KMS-11 (cell line): Measurements from ENCODE around the gene NOPCHAP1.

ENCODE experiments used
- H2AFZ ChIP-seq: fragments of 200-600 bp; sonication (generic); 2 replicates; pipeline ENCODE4 v1.6.1; 2016; ENCODE audit warnings: antibody characterized with exemption, mixed run types, low read depth
- H3K27ac ChIP-seq: fragments of 200-600 bp; sonication (generic); 2 replicates; pipeline ENCODE4 v1.6.1; 2016; ENCODE audit warnings: mild to moderate bottlenecking, mixed run types
- H3K27me3 ChIP-seq: fragments of 200-600 bp; sonication (generic); 2 replicates; pipeline ENCODE4 v1.6.1; 2017; ENCODE audit warnings: mild to moderate bottlenecking, low read depth, mixed run types, moderate library complexity; ENCODE audit not compliant: insufficient read depth
- H3K36me3 ChIP-seq: fragments of 200-600 bp; sonication (generic); 2 replicates; pipeline ENCODE4 v1.6.1; 2017; ENCODE audit warnings: mild to moderate bottlenecking, mixed run types; ENCODE audit not compliant: insufficient read depth
- H3K4me1 ChIP-seq: fragments of 200-600 bp; sonication (generic); 2 replicates; pipeline ENCODE4 v1.6.1; 2016; ENCODE audit warnings: mild to moderate bottlenecking, low read depth, mixed run types; ENCODE audit not compliant: poor library complexity, severe bottlenecking
- H3K4me2 ChIP-seq: fragments of 200-600 bp; sonication (generic); 2 replicates; pipeline ENCODE4 v1.7.0; 2016; ENCODE audit warnings: mild to moderate bottlenecking, mixed run types
- H3K4me3 ChIP-seq: fragments of 200-600 bp; sonication (generic); IDR thresholded peaks from 2 replicates; pipeline ENCODE4 v1.6.1; 2017; ENCODE audit warnings: low read depth, low read length, mixed read lengths; ENCODE audit not compliant: insufficient read depth
- H3K79me2 ChIP-seq: fragments of 200-600 bp; sonication (generic); 2 replicates; pipeline ENCODE4 v1.6.1; 2016; ENCODE audit warnings: low read depth, mixed run types; ENCODE audit not compliant: insufficient read depth
- H3K9ac ChIP-seq: fragments of 200-600 bp; sonication (generic); 2 replicates; pipeline ENCODE4 v1.6.1; 2016; ENCODE audit warnings: mild to moderate bottlenecking, mixed run types
- H4K20me1 ChIP-seq: fragments of 200-600 bp; sonication (generic); 2 replicates; pipeline ENCODE4 v1.6.1; 2016; ENCODE audit warnings: mild to moderate bottlenecking, mixed run types; ENCODE audit not compliant: insufficient read depth
- CTCF ChIP-seq: fragments of 200-600 bp; sonication (generic); conservative IDR thresholded peaks from 2 replicates; pipeline ENCODE4 v1.6.1; 2017; ENCODE audit warnings: low read depth, mild to moderate bottlenecking, antibody characterized with exemption, low read length, moderate library complexity, mixed read lengths

Gene NOPCHAP1

GRCh38 chr12:104960464-104960863 lies 25.7 kb upstream of the NOPCHAP1 start:
- H2AFZ ChIP-seq, result no peak overlapping the region
- no peaks in the 10 kb centered on the region for H3K36me3 ChIP-seq
- TF ChIP-seq CTCF, result no peak
- H3K4me2 ChIP-seq, result no peak overlapping the region; the same call in 1 of the 2 replicates
- H3K79me2 ChIP-seq, result no peaks in the 10 kb centered on the region
- peaks cover 21% of the 10 kb centered on the region for H3K4me1 ChIP-seq
- H3K4me3 ChIP-seq, result no peak overlapping the region
- H3K27ac ChIP-seq, result no peak overlapping the region
- no peak overlapping the region for H3K9ac ChIP-seq
- H4K20me1 ChIP-seq, result no peaks in the 10 kb centered on the region
- H3K27me3 ChIP-seq, result no peaks in the 10 kb centered on the region

GRCh38 chr12:104963757-104964156 lies 22.4 kb upstream of the NOPCHAP1 start:
- TF ChIP-seq CTCF, result no peak
- H4K20me1 ChIP-seq, result no peaks in the 10 kb centered on the region
- H3K9ac ChIP-seq, result no peak overlapping the region
- H3K4me2 ChIP-seq, result no peak overlapping the region
- H3K36me3 ChIP-seq, result no peaks in the 10 kb centered on the region
- no peak overlapping the region for H3K27ac ChIP-seq
- no peak overlapping the region for H2AFZ ChIP-seq
- no peaks in the 10 kb centered on the region for H3K79me2 ChIP-seq
- peaks cover 11% of the 10 kb centered on the region for H3K4me1 ChIP-seq
- H3K27me3 ChIP-seq, result no peaks in the 10 kb centered on the region
- H3K4me3 ChIP-seq, result no peak overlapping the region

GRCh38 chr12:104964167-104964855 lies 21.8 kb upstream of the NOPCHAP1 start:
- no peaks in the 10 kb centered on the region for H3K36me3 ChIP-seq
- H3K79me2 ChIP-seq, result no peaks in the 10 kb centered on the region
- no peak overlapping the region for H3K4me2 ChIP-seq
- no peak overlapping the region for H3K27ac ChIP-seq
- H4K20me1 ChIP-seq, result no peaks in the 10 kb centered on the region
- H3K27me3 ChIP-seq, result no peaks in the 10 kb centered on the region
- H3K9ac ChIP-seq, result no peak overlapping the region
- no peak overlapping the region for H2AFZ ChIP-seq
- H3K4me1 ChIP-seq, result peaks cover 9% of the 10 kb centered on the region
- no peak for TF ChIP-seq CTCF
- H3K4me3 ChIP-seq, result no peak overlapping the region

GRCh38 chr12:104964856-104965205 lies 21.3 kb upstream of the NOPCHAP1 start:
- no peaks in the 10 kb centered on the region for H3K36me3 ChIP-seq
- H2AFZ ChIP-seq, result no peak overlapping the region
- H3K4me1 ChIP-seq, result peaks cover 4% of the 10 kb centered on the region
- no peak overlapping the region for H3K9ac ChIP-seq
- H3K27ac ChIP-seq, result no peak overlapping the region
- no peaks in the 10 kb centered on the region for H3K79me2 ChIP-seq
- TF ChIP-seq CTCF, result no peak
- H3K27me3 ChIP-seq, result no peaks in the 10 kb centered on the region
- H3K4me2 ChIP-seq, result no peak overlapping the region
- H3K4me3 ChIP-seq, result no peak overlapping the region
- H4K20me1 ChIP-seq, result no peaks in the 10 kb centered on the region
